ENCODE results near the gene IL20.

The IL20 gene

GRCh38 chr1:206905295-206906164 is 40.1 kb downstream of the IL20 start:
- DNase-seq = no peak

DNA sequence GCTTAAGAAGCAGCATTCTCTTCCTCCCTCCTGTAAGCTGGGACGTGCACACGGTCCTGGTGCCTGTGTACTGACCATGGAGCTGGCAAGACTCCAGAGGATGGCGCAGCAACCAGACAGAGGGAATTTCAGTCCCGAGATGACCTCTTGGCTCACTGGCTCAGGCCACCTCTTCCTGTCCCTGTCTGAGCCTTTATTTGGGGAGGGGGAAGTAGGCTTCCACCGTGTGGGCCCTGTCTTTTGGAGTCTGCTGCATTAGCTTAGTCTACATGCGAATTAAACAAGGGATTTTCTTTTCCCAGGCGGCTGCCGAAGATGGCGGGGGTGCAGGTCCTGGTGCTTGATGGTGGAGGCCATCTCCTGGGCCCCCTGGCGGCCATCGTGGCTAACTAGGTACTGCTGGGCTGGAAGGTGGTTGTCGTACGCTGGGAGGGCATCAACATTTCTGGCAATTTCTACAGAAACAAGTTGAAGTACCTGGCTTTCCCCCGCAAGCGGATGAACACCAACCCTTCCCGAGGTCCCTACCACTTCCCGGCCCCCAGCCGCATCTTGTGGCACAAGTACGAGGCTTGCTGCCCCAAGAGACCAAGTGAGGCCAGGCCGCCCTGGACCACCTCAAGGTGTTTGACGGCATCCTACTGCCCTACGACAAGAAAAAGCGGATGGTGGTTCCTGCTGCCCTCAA is 42.0 kb downstream of the IL20 start:
- DNase-seq = no peak

GRCh38 chr1:206908038-206908437 is 42.6 kb downstream of the IL20 start:
- no peak for DNase-seq

GRCh38 chr1:206909161-206909882 is 43.9 kb downstream of the IL20 start:
- peak; percentile 44 to 65 for DNase-seq

DNA sequence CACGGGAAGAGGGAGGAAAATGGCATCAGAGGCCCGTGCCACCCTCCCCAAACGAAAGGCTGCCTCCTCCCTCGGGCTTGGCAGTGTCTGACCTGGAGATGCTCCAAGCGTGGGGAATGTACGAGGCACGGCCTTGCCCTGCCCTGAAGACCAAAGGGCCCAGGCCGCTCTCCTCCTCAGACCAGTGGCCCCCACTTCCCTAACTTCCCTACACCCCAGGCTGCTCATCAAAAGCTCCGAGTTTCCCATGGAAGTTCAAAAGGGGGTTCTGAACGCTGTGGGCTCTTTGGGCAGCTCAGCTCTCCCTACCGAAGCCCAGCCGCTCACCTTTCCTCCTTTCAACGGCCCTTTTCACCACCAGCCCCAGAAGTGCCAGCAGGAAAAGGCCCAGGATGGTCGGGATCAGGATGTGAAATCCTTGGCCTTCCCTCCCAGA is 44.5 kb downstream of the IL20 start:
- no peak for DNase-seq

GRCh38 chr1:206911064-206911663 is 45.7 kb downstream of the IL20 start:
- DNase-seq = peak; percentile 35 to 70

GRCh38 chr1:206912445-206913095 is 47.1 kb downstream of the IL20 start:
- DNase-seq = peak; percentile 70 to 81

GRCh38 chr1:206913766-206914537 is 48.5 kb downstream of the IL20 start:
- DNase-seq = no peak

- no peak for DNase-seq
These were observed 49.8 kb downstream of the IL20 start for GRCh38 chr1:206915030-206915735.

- DNase-seq = no peak
These were observed 50.7 kb downstream of the IL20 start for GRCh38 chr1:206916000-206916709.

GRCh38 chr1:206918076-206918475 is 52.7 kb downstream of the IL20 start:
- DNase-seq = no peak

Measured in CD4-positive, alpha-beta T cell treated with Interferon alpha-2 for 1 hour (primary cell).